Liver (tissue), 9 donors: ENCODE data around the gene PHF12. TPM values are rescaled to one million over a fixed set of nuclear protein-coding genes. Genes with fewer than 3 reads are reported as not detected.

ENCODE experiments used
- DNase-seq: peaks from one replicate; pipeline ENCODE4 v3.0.0-alpha.2; 2017; ENCODE audit warnings: low spot score
- H3K27ac ChIP-seq, 2 donors: one replicate each; pipeline ENCODE4 v1.7.0; 2013; ENCODE audit warnings: inconsistent platforms in 2 of 2, low read length in 2 of 2, control low read depth in 1 of 2, low read depth in 1 of 2, mild to moderate bottlenecking in 1 of 2
- H3K27me3 ChIP-seq, 4 donors: one replicate each; pipeline versions ENCODE4 v1.6.1 to v1.7.0; 2013; ENCODE audit warnings: low read length in 3 of 4, inconsistent platforms in 1 of 4, mild to moderate bottlenecking in 1 of 4, moderate library complexity in 1 of 4; ENCODE audit not compliant: control insufficient read depth in 4 of 4, insufficient read depth in 4 of 4
- H3K36me3 ChIP-seq, 4 donors: one replicate each; pipeline versions ENCODE4 v1.6.1 to v1.7.0; 2013; ENCODE audit warnings: low read length in 3 of 4, mild to moderate bottlenecking in 3 of 4, low read depth in 1 of 4, moderate library complexity in 1 of 4; ENCODE audit not compliant: control insufficient read depth in 4 of 4, insufficient read depth in 3 of 4
- H3K4me1 ChIP-seq, 4 donors: one replicate each; pipeline versions ENCODE4 v1.6.1 to v1.7.0; 2013; ENCODE audit warnings: low read length in 3 of 4, mild to moderate bottlenecking in 3 of 4, moderate library complexity in 1 of 4; ENCODE audit not compliant: control insufficient read depth in 4 of 4, insufficient read depth in 4 of 4
- H3K4me3 ChIP-seq, 3 donors: one replicate each; pipeline versions ENCODE4 v1.6.1 to v1.7.0; 2013; ENCODE audit warnings: low read length in 3 of 3, control low read depth in 1 of 3, low read depth in 1 of 3, mild to moderate bottlenecking in 1 of 3
- H3K9ac ChIP-seq, 2 donors: one replicate each; pipeline ENCODE4 v1.7.0; 2013; ENCODE audit warnings: low read length in 2 of 2, mild to moderate bottlenecking in 2 of 2, moderate library complexity in 2 of 2, control low read depth in 1 of 2, low read depth in 1 of 2
- H3K9me3 ChIP-seq, 4 donors: one replicate each; pipeline versions ENCODE4 v1.6.1 to v1.7.0; 2013; ENCODE audit warnings: low read length in 3 of 4; ENCODE audit not compliant: control insufficient read depth in 4 of 4
- ATF3 ChIP-seq: IDR thresholded peaks from 2 replicates; pipeline ENCODE4 v1.6.1; 2016; ENCODE audit warnings: antibody characterized with exemption
- CTCF ChIP-seq: fragments of 150-350 bp; IDR thresholded peaks from 2 replicates; pipeline ENCODE4 v1.5.1; 2017; ENCODE audit warnings: improper control_type of control experiment, low read depth, low read length; ENCODE audit not compliant: missing input control
- EGR1 ChIP-seq, 2 donors: IDR thresholded peaks; 2 replicates each; pipeline ENCODE4 v1.6.1; 2016 to 2018; ENCODE audit warnings: antibody characterized with exemption in 2 of 2, low read depth in 2 of 2
- FOXA1 ChIP-seq: IDR thresholded peaks from 2 replicates; pipeline ENCODE4 v1.6.1; 2016; ENCODE audit warnings: antibody characterized with exemption
- FOXA2 ChIP-seq: IDR thresholded peaks from 2 replicates; pipeline ENCODE4 v1.6.1; 2016; ENCODE audit warnings: antibody characterized with exemption
- GABPA ChIP-seq, 2 donors: IDR thresholded peaks in 1 of 2; conservative IDR thresholded peaks in 1 of 2; 2 replicates each; pipeline ENCODE4 v1.6.1; 2016; ENCODE audit warnings: antibody characterized with exemption in 2 of 2, mild to moderate bottlenecking in 1 of 2, moderate library complexity in 1 of 2
- HNF4A ChIP-seq, 2 donors: conservative IDR thresholded peaks; 2 replicates each; pipeline ENCODE4 v1.6.1; 2016; ENCODE audit warnings: antibody characterized with exemption in 2 of 2, mild to moderate bottlenecking in 2 of 2
- HNF4G ChIP-seq: IDR thresholded peaks from 2 replicates; pipeline ENCODE4 v1.6.1; 2016; ENCODE audit warnings: antibody characterized with exemption
- JUND ChIP-seq, 2 donors: IDR thresholded peaks; 2 replicates each; pipeline ENCODE4 v1.6.1; 2016; ENCODE audit warnings: antibody characterized with exemption in 2 of 2
- MAX ChIP-seq: IDR thresholded peaks from 2 replicates; pipeline ENCODE4 v1.6.1; 2016; ENCODE audit warnings: antibody characterized with exemption
- NR2F2 ChIP-seq: IDR thresholded peaks from 2 replicates; pipeline ENCODE4 v1.6.1; 2016; ENCODE audit warnings: antibody characterized with exemption
- RAD21 ChIP-seq, 2 donors: IDR thresholded peaks; 2 replicates each; pipeline ENCODE4 v1.6.1; 2016; ENCODE audit warnings: antibody characterized with exemption in 2 of 2, mild to moderate bottlenecking in 2 of 2
- REST ChIP-seq: IDR thresholded peaks from 2 replicates; pipeline ENCODE4 v1.6.1; 2016; ENCODE audit warnings: antibody characterized with exemption, mild to moderate bottlenecking
- RXRA ChIP-seq, 2 donors: IDR thresholded peaks; 2 replicates each; pipeline ENCODE4 v1.6.1; 2017 to 2018; ENCODE audit warnings: antibody characterized with exemption in 2 of 2, mild to moderate bottlenecking in 1 of 2
- SP1 ChIP-seq: IDR thresholded peaks from 2 replicates; pipeline ENCODE4 v1.6.1; 2018; ENCODE audit warnings: antibody characterized with exemption, mild to moderate bottlenecking
- YY1 ChIP-seq: IDR thresholded peaks from 2 replicates; pipeline ENCODE4 v1.6.1; 2016; ENCODE audit warnings: antibody characterized with exemption, mild to moderate bottlenecking
- ZBTB33 ChIP-seq: IDR thresholded peaks from 2 replicates; pipeline ENCODE4 v1.6.1; 2016; ENCODE audit warnings: antibody characterized with exemption
- WGBS: extraction: QIAGEN DNeasy Blood & Tissue Kit; methylation state at CpG from one replicate; pipeline ENCODE4 v1.1.7; 2013; 5-methylcytosine and 5-hydroxymethylcytosine counted together
- polyA plus RNA-seq, 2 donors: library from polyadenylated mRNA; stranded (reverse) in 1 of 2; unstranded in 1 of 2; fragments of 200-250 nt in 1 of 2; fragments of >200 nt in 1 of 2; fragmentation: Nextera tagmentation in 1 of 2; extraction: Ambion mirVana in 1 of 2; gene quantifications; one replicate each; pipeline versions ENCODE4 v1.2.1 to v1.2.3, GENCODE V29; 2013 to 2015
- total RNA-seq, 2 donors: library from RNA; depleted of rRNA; stranded (reverse); fragments of >200 nt; gene quantifications; one replicate each; pipeline ENCODE4 v1.2.3, GENCODE V29; 2014
- donor health status: healthy.
- donor health status: healthy.
- donor health status: healthy.
- donor health status: healthy.
- donor health status: healthy.

The PHF12 gene
- total and polyA plus RNA-seq, 4 donors, result 4.3 to 21.3 (median 11.7) TPM

GRCh38 chr17:28926786-28927185, 24.5 kb downstream of the PHF12 start (continued):
- no peak for TF ChIP-seq REST

GRCh38 chr17:28926366-28926765, 25.0 kb downstream of the PHF12 start:
- no peaks in the 10 kb centered on the region for H3K9me3 ChIP-seq
- no peaks in the 10 kb centered on the region for H3K27me3 ChIP-seq
- H3K4me1 ChIP-seq, result peaks cover 0 to 6% (median 0%) of the 10 kb centered on the region in 4 donors
- H3K9ac ChIP-seq, result no peak overlapping the region
- DNase-seq, result no peak
- TF ChIP-seq ZBTB33 (no peak), CTCF (no peak), RXRA (IDR thresholded peaks at IDR 0.05) (no peak), SP1 (no peak), HNF4A (conservative IDR thresholded peaks at IDR 0.05) (no peak), FOXA1 (no peak), NR2F2 (no peak), YY1 (no peak), JUND (IDR thresholded peaks at IDR 0.05) (no peak), EGR1 (IDR thresholded peaks at IDR 0.05; ENCODE audit: low read depth in 2 of 2) (no peak), ATF3 (no peak), RAD21 (IDR thresholded peaks at IDR 0.05) (no peak), FOXA2 (no peak), HNF4G (no peak), REST (no peak), GABPA (IDR thresholded peaks at IDR 0.05 in 1 of 2, conservative IDR thresholded peaks at IDR 0.05 in 1 of 2) (no peak), MAX (no peak)
- H3K36me3 ChIP-seq, result peaks cover 4 to 35% (median 18%) of the 10 kb centered on the region in 4 donors
- WGBS, result 88% methylated on average over 2 of the region's 2 CpGs
- no peak overlapping the region for H3K4me3 ChIP-seq
- peak overlapping the region; percentile 63 to 72 for H3K27ac ChIP-seq
